PC-9 (cell line): Measurements from ENCODE around the gene CCDC30. TPM values are rescaled to one million over a fixed set of nuclear protein-coding genes. Genes with fewer than 3 reads are reported as not detected.

Experiments
- BruUV-seq: library from RNA; stranded (reverse); fragments of 400-500 nt; replicated peaks from 2 replicates; lab custom pipeline; 2021; lab: Mats Ljungman, UMichigan
- CTCF ChIA-PET: fragments of 300-600 bp; sonication (Branson Sonifier 250); formaldehyde crosslinking; loops from one replicate; lab custom pipeline; 2022; ENCODE audit warnings: antibody characterized with exemption; lab: Charles Lee
- POLR2A ChIA-PET: fragments of 300-600 bp; sonication (Branson Sonifier 250); formaldehyde crosslinking; loops from one replicate; lab custom pipeline; 2022; ENCODE audit warnings: antibody characterized with exemption; ENCODE audit not compliant: unreplicated experiment; lab: Charles Lee
- DNase-seq, 2 experiments: peaks; one replicate each; pipeline versions ENCODE4 v3.0.0 to v3.0.0-alpha.2; 2015 to 2022; ENCODE audit warnings: mixed read lengths in 1 of 2
- H2AFZ ChIP-seq: fragments of 200-600 bp; sonication (generic); 2 replicates; pipeline ENCODE4 v1.8.1; 2017; ENCODE audit warnings: antibody characterized with exemption
- H3F3A ChIP-seq: fragments of 200-600 bp; sonication (generic); 2 replicates; pipeline ENCODE4 v1.8.1; 2017; ENCODE audit warnings: antibody characterized with exemption, mild to moderate bottlenecking, low read depth; ENCODE audit not compliant: insufficient read depth
- H3K27ac ChIP-seq: fragments of 200-600 bp; sonication (generic); 2 replicates; pipeline ENCODE4 v1.6.1; 2016; ENCODE audit warnings: mixed run types
- H3K27me3 ChIP-seq: fragments of 200-600 bp; sonication (generic); 2 replicates; pipeline ENCODE4 v1.6.1; 2016; ENCODE audit warnings: low read depth, mixed run types; ENCODE audit not compliant: insufficient read depth
- H3K36me3 ChIP-seq: fragments of 200-600 bp; sonication (generic); 2 replicates; pipeline ENCODE4 v1.6.1; 2016; ENCODE audit warnings: low read depth, mixed run types
- H3K4me1 ChIP-seq: fragments of 200-600 bp; sonication (generic); replicated peaks from 2 replicates; pipeline ENCODE4 v1.6.1; 2016; ENCODE audit warnings: mixed run types; ENCODE audit not compliant: insufficient read depth
- H3K4me2 ChIP-seq: fragments of 200-600 bp; sonication (generic); 2 replicates; pipeline ENCODE4 v1.6.1; 2017; ENCODE audit warnings: mixed run types
- H3K4me3 ChIP-seq: fragments of 200-600 bp; sonication (generic); 2 replicates; pipeline ENCODE4 v1.6.1; 2016; ENCODE audit warnings: mixed run types
- H3K79me2 ChIP-seq: fragments of 200-600 bp; sonication (generic); 2 replicates; pipeline ENCODE4 v1.6.1; 2017; ENCODE audit warnings: low read depth, mixed run types
- H3K9me2 ChIP-seq: fragments of 200-600 bp; sonication (generic); 2 replicates; pipeline ENCODE4 v1.8.1; 2017; ENCODE audit warnings: mild to moderate bottlenecking; ENCODE audit not compliant: insufficient read depth
- H3K9me3 ChIP-seq: fragments of 200-600 bp; sonication (generic); 2 replicates; pipeline ENCODE4 v1.8.1; 2016; ENCODE audit warnings: low read depth; ENCODE audit not compliant: insufficient read depth
- H4K20me1 ChIP-seq: fragments of 200-600 bp; sonication (generic); 2 replicates; pipeline ENCODE4 v1.8.1; 2017; ENCODE audit not compliant: insufficient read depth
- EZH2 ChIP-seq: fragments of 200-600 bp; sonication (generic); IDR thresholded peaks from 2 replicates; pipeline ENCODE4 v1.8.0; 2017; ENCODE audit warnings: antibody characterized with exemption, low read depth
- intact Hi-C: fragments of 100-400 bp; cut with micrococcal nuclease; formaldehyde crosslinking; loops from one replicate; pipeline ENCODE4 v1.10.0; 2022; ENCODE audit not compliant: unreplicated experiment
- total RNA-seq: library from RNA; stranded (reverse); gene quantifications from 2 replicates; pipeline ENCODE4 v1.2.3, GENCODE V29; 2021
- TF ChIP-seq, protein P1 (sequence below): fragments of 200-600 bp; sonication (generic); conservative IDR thresholded peaks from 2 replicates; pipeline ENCODE4 v1.6.1; 2017; ENCODE audit warnings: mixed run types, antibody characterized with exemption, mild to moderate bottlenecking, moderate library complexity

Gene CCDC30
- total RNA-seq, 1 experiment from 2014 or later, result 10.2 TPM

DNA sequence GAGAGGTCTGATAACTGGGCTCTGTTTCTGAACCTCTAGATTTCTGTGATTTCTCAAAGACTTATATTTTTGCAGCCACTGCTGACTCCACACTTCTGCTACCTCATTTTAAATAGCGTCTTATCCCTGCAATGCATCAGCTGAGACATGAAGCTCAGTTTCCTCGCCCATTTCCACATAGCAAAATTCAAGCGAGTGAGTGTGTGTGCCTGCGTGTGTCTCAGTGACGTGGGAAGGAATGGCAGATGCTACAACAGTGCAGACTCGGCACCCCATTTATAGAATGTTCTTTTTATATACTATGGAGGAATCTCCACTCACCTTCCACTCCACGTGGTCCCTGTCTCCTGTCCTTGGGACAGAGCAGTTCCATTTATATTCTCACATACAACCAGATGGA is 43.0 kb upstream of the CCDC30 start:
- H3F3A ChIP-seq, result no peaks in the 10 kb centered on the region
- no peak overlapping the region for H2AFZ ChIP-seq
- H4K20me1 ChIP-seq, result no peaks in the 10 kb centered on the region; the same call in 1 of the 2 replicates
- no peaks in the 10 kb centered on the region for H3K79me2 ChIP-seq
- no peak overlapping the region for H3K27ac ChIP-seq
- no peak overlapping the region for H3K4me3 ChIP-seq
- H3K4me1 ChIP-seq, result peaks cover 10% of the 10 kb centered on the region
- ChIA-PET CTCF (no interaction called here), POLR2A (interaction anchor here (0.8 kb wide), 1 partner anchor 532 kb away, joined by 3 read pairs; no protein-coding TSS in a partner anchor)
- no peaks in the 10 kb centered on the region for H3K36me3 ChIP-seq
- BruUV-seq, result no TSS peak
- H3K27me3 ChIP-seq, result no peaks in the 10 kb centered on the region
- H3K9me3 ChIP-seq, result no peaks in the 10 kb centered on the region
- intact Hi-C loops, result no loop called here
- no peaks in the 10 kb centered on the region for H3K9me2 ChIP-seq
- H3K4me2 ChIP-seq, result no peak overlapping the region
- no peak for DNase-seq
- TF ChIP-seq, protein P1, sequence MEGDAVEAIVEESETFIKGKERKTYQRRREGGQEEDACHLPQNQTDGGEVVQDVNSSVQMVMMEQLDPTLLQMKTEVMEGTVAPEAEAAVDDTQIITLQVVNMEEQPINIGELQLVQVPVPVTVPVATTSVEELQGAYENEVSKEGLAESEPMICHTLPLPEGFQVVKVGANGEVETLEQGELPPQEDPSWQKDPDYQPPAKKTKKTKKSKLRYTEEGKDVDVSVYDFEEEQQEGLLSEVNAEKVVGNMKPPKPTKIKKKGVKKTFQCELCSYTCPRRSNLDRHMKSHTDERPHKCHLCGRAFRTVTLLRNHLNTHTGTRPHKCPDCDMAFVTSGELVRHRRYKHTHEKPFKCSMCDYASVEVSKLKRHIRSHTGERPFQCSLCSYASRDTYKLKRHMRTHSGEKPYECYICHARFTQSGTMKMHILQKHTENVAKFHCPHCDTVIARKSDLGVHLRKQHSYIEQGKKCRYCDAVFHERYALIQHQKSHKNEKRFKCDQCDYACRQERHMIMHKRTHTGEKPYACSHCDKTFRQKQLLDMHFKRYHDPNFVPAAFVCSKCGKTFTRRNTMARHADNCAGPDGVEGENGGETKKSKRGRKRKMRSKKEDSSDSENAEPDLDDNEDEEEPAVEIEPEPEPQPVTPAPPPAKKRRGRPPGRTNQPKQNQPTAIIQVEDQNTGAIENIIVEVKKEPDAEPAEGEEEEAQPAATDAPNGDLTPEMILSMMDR, result no peak
- TF ChIP-seq EZH2, result no peak

DNA sequence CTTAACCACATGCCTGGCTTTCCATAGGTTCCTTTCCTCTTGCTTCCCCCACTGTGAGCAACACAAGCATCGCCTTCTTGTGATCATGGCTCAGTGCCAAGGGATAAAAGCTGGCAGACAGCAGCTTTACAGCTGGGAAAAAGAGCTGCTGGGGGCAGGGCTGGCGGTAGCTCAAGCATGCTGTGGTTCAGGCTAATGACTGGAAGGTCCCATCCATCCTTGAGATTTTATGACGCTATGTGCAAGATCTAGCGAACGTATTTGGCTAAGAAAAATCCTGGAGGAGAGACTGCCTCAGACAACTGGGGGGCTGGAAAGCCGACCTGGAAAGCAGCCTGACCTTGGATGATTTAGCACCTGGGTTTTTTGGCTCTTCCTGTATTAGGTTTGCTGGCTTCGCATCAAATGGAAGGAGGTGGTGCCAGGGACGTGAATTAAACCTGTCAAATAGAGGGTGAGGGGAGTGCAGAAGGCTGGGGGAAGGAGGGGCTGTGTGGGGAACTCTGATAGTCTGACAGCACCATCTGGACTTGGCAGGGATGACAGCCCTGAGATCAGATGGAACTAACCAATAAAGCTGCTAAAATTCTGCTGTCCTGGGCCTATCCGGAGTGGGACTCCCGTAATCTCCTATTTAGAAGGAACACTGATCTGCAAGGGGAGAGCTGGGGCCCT is 42.0 kb upstream of the CCDC30 start:
- no peaks in the 10 kb centered on the region; the same call in 1 of the 2 replicates for H4K20me1 ChIP-seq
- no peak for DNase-seq
- H3K27me3 ChIP-seq, result no peaks in the 10 kb centered on the region
- H3K4me1 ChIP-seq, result peaks cover 10% of the 10 kb centered on the region
- H3K9me3 ChIP-seq, result no peaks in the 10 kb centered on the region
- no peaks in the 10 kb centered on the region for H3F3A ChIP-seq
- intact Hi-C loops, result no loop called here
- TF ChIP-seq, protein P1, result no peak
- no peak for TF ChIP-seq EZH2
- H3K9me2 ChIP-seq, result no peaks in the 10 kb centered on the region
- no peak overlapping the region for H3K27ac ChIP-seq
- POLR2A ChIA-PET, result interaction anchor here (0.6 to 0.8 kb wide), 3 partner anchors 10 to 531 kb away, joined by 3 to 4 read pairs (median 3); no protein-coding TSS in a partner anchor
- no peak overlapping the region for H3K4me3 ChIP-seq
- H3K4me2 ChIP-seq, result no peak overlapping the region
- H2AFZ ChIP-seq, result no peak overlapping the region
- no peaks in the 10 kb centered on the region for H3K79me2 ChIP-seq
- no peaks in the 10 kb centered on the region for H3K36me3 ChIP-seq
- BruUV-seq, result no TSS peak
- CTCF ChIA-PET, result no interaction called here

DNA sequence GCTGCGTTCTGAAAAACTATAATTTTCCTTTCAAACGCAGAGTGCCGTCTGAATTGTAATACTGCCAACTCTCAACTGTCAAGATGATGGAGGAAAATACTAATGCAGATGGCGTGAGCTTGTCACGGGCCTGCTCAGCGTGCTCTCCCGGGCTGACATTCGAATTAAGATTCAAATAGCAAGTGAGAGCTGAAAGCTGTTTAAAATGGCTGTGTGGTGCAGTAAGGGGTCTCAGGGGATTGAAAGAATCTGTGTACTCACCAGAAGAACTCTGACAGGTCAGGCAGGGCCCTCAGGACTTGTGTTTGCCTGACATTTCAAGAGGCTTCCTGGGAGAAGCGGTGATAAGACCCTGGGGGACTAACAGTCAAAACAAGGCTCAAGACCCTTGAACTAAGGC is 40.3 kb upstream of the CCDC30 start:
- BruUV-seq, result no TSS peak

More for the DNA sequence above, 40.3 kb upstream of the CCDC30 start:
- Histone ChIP-seq H2AFZ (no peak overlapping the region), H3K4me3 (no peak overlapping the region), H3F3A (no peaks in the 10 kb centered on the region), H3K27me3 (no peaks in the 10 kb centered on the region), H4K20me1 (no peaks in the 10 kb centered on the region; the same call in 1 of the 2 replicates), H3K79me2 (no peaks in the 10 kb centered on the region), H3K4me2 (no peak overlapping the region), H3K9me3 (no peaks in the 10 kb centered on the region), H3K36me3 (no peaks in the 10 kb centered on the region), H3K27ac (no peak overlapping the region), H3K4me1 (peaks cover 10% of the 10 kb centered on the region), H3K9me2 (no peaks in the 10 kb centered on the region)
- DNase-seq, result no peak
- TF ChIP-seq, protein P1, result no peak
- no peak for TF ChIP-seq EZH2
- intact Hi-C loops, result no loop called here
- ChIA-PET POLR2A (no interaction called here), CTCF (no interaction called here)
